Fibroblast of mammary gland (primary cell): Measurements from ENCODE around the gene SARNP.
A peak's percentile ranks its signal among the peaks of the same experiment; 100 is the strongest.

Experiments used
- DNase-seq: peaks from one replicate; pipeline ENCODE4 v3.0.0-alpha.2; 2010; ENCODE audit warnings: low read depth
- H3K4me3 ChIP-seq: 2 replicates; pipeline ENCODE4 v1.5.1; 2011; ENCODE audit warnings: low read depth, mild to moderate bottlenecking, low read length, moderate library complexity; ENCODE audit not compliant: control insufficient read depth
- CTCF ChIP-seq: conservative IDR thresholded peaks from 2 replicates; pipeline ENCODE4 v1.5.1; 2011; ENCODE audit warnings: low read depth, low read length, inconsistent platforms; ENCODE audit not compliant: control insufficient read depth, insufficient read depth

SARNP gene

DNA sequence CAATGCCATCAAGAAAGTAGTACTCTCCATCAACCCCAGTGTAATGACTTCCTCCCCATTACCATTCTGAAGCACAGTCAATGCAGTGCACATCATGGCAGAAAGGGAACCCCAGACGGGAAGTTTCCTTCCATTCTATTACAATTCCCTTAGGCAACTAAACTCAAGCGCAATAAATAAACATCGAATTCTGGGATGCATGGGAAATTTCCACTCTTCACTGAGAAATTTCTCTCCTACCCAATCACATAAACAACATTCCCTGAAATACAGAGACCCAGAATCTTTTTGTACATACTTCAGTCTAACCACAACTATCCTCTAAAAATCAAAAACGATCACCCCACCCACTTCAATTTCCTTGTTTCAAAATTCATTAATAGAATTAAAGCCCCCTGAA lies 20.0 kb downstream of the SARNP start:
- H3K4me3 ChIP-seq, result no peak overlapping the region
- no peak for TF ChIP-seq CTCF
- no peak for DNase-seq

DNA sequence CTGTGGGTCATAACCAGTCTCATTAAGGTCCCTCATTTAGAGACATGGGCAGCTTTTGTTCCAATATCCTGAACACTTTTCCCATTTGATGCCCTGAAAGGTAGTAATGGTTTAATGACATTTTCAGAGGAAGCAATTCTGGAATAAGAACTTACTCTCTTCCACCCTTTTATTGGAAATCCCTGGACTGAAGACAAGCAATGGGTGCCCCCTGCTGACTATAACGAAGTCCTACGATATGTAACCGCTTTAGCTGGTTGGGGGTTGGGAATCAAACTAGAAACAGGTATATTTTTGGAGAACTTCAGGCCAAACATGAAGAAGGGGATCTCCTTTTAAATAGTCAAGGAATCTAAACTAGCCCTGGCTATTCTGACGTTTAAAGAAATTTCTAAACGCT lies 20.5 kb downstream of the SARNP start:
- H3K4me3 ChIP-seq, result no peak overlapping the region
- peak; percentile 65 for TF ChIP-seq CTCF
- DNase-seq, result peak; percentile 63

- no peak for TF ChIP-seq CTCF
- no peak overlapping the region for H3K4me3 ChIP-seq
- DNase-seq, result no peak
These were observed 21.6 kb downstream of the SARNP start for GRCh38 chr12:55795950-55796349.

DNA sequence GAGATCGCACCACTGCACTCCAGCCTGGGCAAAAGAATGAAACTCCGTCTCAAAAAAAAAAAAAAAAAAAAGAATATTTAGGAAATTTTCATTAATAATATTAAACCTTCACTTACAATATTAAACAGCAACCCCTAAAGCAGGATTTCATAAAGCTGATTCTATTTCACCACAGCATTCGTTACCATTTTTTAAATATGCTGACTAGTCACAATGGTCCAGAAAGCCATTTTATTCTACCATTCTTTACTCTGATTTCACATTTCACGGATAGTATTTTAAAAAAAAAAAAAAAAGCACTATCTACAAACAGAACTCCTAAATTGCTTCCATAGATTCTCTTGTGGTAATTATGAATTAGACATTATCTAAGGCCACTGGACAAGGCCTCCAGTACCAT lies 27.6 kb downstream of the SARNP start:
- no peak overlapping the region for H3K4me3 ChIP-seq
- no peak for DNase-seq
- TF ChIP-seq CTCF, result no peak

DNA sequence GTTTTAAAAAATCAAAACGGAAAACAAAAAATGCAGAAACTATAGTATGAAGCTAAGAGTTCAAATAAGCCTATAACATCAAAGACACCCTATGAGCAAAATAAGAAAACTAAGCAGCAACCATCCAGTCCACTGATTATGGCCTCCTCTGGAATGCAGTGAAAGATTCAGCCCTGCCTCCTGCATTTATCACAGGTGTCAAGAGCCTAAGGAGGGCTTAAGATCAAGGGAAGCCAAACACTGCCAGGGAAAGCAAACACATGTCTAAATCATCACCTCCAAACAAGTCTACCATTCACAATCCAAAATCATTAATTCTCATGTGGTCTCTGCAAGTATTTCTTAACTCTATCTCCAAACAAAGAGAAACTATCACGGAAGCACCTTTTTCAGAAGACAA lies 28.4 kb downstream of the SARNP start:
- no peak overlapping the region for H3K4me3 ChIP-seq
- DNase-seq, result no peak

DNA sequence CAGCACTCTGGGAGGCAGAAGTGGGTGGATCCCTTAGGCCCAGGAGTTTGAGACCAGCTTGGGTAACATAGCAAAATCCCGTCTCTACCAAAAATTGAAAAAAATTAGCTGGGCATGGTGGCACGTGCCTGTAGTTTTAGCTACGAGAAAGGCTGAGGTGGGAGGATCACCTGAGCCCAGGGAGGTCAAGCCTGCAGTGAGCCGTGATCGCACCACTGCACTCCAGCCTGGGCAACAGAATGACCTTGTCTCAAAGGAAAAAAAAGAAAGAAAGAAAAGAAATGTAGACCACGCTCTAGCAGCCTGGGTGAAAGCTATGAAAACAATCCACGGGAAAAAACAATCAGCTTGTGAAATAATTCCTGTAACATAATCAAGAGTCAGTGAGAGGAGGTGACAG lies 29.0 kb downstream of the SARNP start:
- TF ChIP-seq CTCF, result no peak
- DNase-seq, result no peak
- H3K4me3 ChIP-seq, result no peak overlapping the region

More for the DNA sequence above, 28.4 kb downstream of the SARNP start:
- no peak for TF ChIP-seq CTCF

GRCh38 chr12:55780685-55781084 lies 36.8 kb downstream of the SARNP start:
- no peak for TF ChIP-seq CTCF
- H3K4me3 ChIP-seq, result no peak overlapping the region

More at GRCh38 chr12:55780685-55781084, 36.8 kb downstream of the SARNP start:
- no peak for DNase-seq
